NCI-H2081 treated with DMSO at 0.1 percent for 48 hours (cell line): Measurements from ENCODE around the gene MAS1.
"Not testable (repeated sequence)": the region's sequence is repeated elsewhere in the genome, so short reads cannot be mapped to it uniquely, and the experiment has no call there.

Experiments
- DNase-seq: peaks from one replicate; lab custom pipeline; 2025; lab: John Stamatoyannopoulos, UW

Gene MAS1

GRCh38 chr6:159916752-159917151 lies 26.0 kb downstream of the MAS1 start:
- no peak for DNase-seq

DNA sequence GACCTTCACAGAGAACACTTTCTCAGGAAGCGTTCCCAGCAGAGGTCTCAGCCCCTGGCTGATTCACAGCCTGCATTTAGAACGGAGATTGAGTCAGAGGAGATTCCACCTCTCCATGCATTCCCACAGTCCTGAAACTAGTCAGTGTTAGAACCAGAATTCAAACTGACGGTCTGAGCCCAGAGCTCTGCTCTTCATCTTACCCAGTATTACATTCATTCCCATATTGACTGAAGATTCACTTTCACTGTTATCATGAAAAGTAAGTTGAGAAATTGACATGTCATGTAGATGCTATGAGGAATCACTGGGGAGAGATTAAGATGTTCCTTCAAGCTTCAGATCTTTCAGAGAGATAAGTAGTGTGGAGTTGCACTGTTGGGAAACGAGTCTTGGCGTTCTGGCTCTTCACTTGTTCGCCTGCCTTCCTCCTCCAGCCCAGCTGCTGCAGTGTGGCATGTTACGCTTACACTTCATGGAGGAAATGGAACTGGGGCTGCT lies 28.3 kb downstream of the MAS1 start:
- no peak for DNase-seq

DNA sequence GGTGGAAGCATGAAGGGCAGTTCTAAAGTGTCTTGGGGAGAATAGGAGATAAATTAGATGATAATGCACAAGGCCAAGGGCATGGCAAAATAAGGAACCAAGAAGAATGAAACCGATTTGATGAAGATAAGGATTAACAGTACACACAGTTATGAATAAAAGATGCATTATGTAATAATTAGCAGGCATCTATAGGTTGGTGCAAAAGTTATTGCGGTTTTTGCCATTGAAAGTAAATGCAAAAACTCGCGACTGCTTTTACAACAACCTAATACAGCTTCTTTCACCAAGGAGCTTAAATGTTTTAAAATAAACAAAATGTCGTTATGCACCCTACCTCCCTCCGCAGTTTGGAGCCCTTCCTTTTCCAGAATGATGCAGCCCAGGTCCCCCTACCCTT lies 29.0 kb downstream of the MAS1 start:
- no peak for DNase-seq

GRCh38 chr6:159924150-159924549 lies 33.4 kb downstream of the MAS1 start:
- DNase-seq = not testable (repeated sequence)

- DNase-seq = no peak
These were observed 35.9 kb downstream of the MAS1 start for GRCh38 chr6:159926542-159927203.

GRCh38 chr6:159929819-159930218 lies 39.0 kb downstream of the MAS1 start:
- no peak for DNase-seq

- no peak for DNase-seq
These were observed 40.3 kb downstream of the MAS1 start for GRCh38 chr6:159931112-159931511.

DNA sequence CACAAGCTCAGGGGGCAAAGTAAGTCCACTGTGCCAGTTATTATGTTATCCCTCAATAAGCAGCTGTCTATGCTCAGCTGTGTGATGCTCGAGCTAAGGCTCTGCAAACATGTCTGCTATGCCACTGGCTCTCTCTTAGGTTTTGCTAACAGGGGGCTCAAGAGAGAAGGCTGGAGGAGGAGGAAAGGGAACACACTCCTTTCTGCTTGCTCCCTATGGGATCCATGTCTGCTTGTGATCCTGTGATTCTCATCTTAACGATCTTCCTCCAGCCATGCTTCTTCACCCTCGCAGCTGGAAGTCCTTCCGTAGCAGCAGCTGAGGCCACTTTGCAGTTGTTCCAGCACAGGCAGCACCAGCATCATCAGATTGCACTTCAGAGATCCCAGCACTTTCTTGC lies 41.1 kb downstream of the MAS1 start:
- DNase-seq = no peak

GRCh38 chr6:159933077-159933476 lies 42.3 kb downstream of the MAS1 start:
- no peak for DNase-seq

- no peak for DNase-seq
These were observed 43.4 kb downstream of the MAS1 start for GRCh38 chr6:159934181-159934580.

GRCh38 chr6:159935065-159935464 lies 44.3 kb downstream of the MAS1 start:
- DNase-seq = no peak

GRCh38 chr6:159935633-159936032 lies 44.8 kb downstream of the MAS1 start:
- no peak for DNase-seq

DNA sequence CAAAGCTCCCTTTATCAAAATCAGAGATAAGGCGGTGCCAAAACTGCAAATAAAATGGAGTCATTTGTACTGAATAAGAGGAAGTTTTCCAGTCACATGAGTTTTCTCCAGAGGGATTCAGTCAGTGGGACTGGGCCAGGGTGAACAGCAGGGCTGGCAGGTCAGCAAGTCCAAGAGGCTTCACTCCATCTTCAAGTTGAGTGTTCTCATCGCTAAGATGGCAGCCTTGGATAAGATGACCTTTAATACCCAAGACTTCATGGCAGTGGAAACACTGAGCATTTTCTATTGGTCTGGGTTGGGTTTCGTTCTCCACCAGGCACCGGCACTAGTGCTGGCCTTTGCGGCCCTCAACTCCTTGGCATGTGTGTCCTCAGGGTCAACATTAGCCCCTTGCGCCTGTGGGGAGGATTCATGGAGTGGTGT lies 48.8 kb downstream of the MAS1 start:
- no peak for DNase-seq
